Measurements from ENCODE around the gene ZNF574.

GRCh38 chr19:42092350-42092749 lies 16.4 kb downstream of the ZNF574 start:
- TF ChIP-seq CTCF (IDR thresholded peaks at IDR 0.05) = no peak
- no peak for TF ChIP-seq POLR2A (IDR thresholded peaks at IDR 0.05)
